Measurements from ENCODE around the gene ARHGAP9.

GRCh38 chr12:57446292-57446960, 33.2 kb downstream of the ARHGAP9 start:
- no peak for TF ChIP-seq CTCF (IDR thresholded peaks at IDR 0.05)
- no peak for TF ChIP-seq POLR2A (IDR thresholded peaks at IDR 0.05)
